ENCODE results near the gene FZD2. TPM values are rescaled to one million over a fixed set of nuclear protein-coding genes. Genes with fewer than 3 reads are reported as not detected.
A peak's percentile ranks its signal among the peaks of the same experiment; 100 is the strongest.

Gene FZD2
- total RNA-seq, 6 experiments from 2014 or later: 76.4 to 103 (median 92.8) TPM

- Mint-ChIP-seq H3K9me3 (no peaks in the 10 kb centered on the region), H3K27ac (no peak overlapping the region), H3K4me3 (no peak overlapping the region), H3K36me3 (ENCODE audit: low read depth) (no peaks in the 10 kb centered on the region), H3K27me3 (ENCODE audit: insufficient read depth) (peaks cover 2% of the 10 kb centered on the region; the same call in 1 of the 2 replicates), H3K4me1 (ENCODE audit: low read depth) (peaks cover 14% of the 10 kb centered on the region)
- no peak for DNase-seq
- TF ChIP-seq, protein P1, sequence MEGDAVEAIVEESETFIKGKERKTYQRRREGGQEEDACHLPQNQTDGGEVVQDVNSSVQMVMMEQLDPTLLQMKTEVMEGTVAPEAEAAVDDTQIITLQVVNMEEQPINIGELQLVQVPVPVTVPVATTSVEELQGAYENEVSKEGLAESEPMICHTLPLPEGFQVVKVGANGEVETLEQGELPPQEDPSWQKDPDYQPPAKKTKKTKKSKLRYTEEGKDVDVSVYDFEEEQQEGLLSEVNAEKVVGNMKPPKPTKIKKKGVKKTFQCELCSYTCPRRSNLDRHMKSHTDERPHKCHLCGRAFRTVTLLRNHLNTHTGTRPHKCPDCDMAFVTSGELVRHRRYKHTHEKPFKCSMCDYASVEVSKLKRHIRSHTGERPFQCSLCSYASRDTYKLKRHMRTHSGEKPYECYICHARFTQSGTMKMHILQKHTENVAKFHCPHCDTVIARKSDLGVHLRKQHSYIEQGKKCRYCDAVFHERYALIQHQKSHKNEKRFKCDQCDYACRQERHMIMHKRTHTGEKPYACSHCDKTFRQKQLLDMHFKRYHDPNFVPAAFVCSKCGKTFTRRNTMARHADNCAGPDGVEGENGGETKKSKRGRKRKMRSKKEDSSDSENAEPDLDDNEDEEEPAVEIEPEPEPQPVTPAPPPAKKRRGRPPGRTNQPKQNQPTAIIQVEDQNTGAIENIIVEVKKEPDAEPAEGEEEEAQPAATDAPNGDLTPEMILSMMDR (IDR thresholded peaks at IDR 0.05): no peak
Measured at GRCh38 chr17:44595216-44595775, 38.0 kb downstream of the FZD2 start.

DNA sequence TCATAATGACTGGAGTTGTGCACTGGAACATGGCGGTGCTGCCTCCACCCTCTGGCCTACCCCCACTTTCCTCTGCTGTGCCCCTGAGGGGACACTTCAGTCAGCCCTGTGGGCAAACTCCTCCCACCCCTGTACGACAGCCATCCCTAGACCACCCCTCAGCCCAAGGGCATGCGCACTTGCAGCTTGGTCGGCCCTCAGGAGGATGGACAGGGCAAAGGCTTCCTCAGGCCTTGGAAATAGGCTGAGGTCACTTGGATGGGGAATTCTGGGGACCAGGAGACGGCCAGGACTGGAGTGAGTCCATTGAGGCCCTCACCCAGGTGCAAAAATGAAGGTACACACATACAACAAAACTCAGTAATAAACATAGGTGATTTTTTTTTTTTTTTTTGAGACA, 41.0 kb downstream of the FZD2 start:
- DNase-seq: no peak
- Mint-ChIP-seq H3K4me3 (no peak overlapping the region), H3K4me1 (ENCODE audit: low read depth) (peaks cover 17% of the 10 kb centered on the region), H3K9me3 (no peaks in the 10 kb centered on the region), H3K27me3 (ENCODE audit: insufficient read depth) (peaks cover 2% of the 10 kb centered on the region; the same call in 1 of the 2 replicates), H3K27ac (no peak overlapping the region), H3K36me3 (ENCODE audit: low read depth) (no peaks in the 10 kb centered on the region)
- TF ChIP-seq, protein P1 (IDR thresholded peaks at IDR 0.05): no peak

DNA sequence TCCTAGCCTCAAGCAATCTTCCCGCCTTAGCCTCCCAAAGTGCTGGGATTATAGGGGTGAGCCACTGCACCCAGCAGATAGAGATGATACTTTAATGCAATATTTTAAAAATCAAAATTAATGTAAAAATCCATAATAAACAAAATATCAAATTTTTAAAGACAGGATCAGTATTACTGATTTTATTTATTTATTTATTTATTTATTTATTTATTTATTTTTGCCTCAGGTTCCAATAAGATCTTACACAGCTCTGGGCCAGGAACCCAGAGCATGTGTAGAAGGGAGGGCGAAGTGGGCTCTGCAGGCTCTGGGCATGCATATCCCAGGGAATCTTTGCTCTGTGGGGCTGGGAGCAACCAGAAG, 41.6 kb downstream of the FZD2 start:
- TF ChIP-seq, protein P1 (IDR thresholded peaks at IDR 0.05): no peak
- H3K36me3 Mint-ChIP-seq (ENCODE audit: low read depth): no peaks in the 10 kb centered on the region
- peak overlapping the region; percentile 62 for H3K27ac Mint-ChIP-seq
- H3K4me3 Mint-ChIP-seq: peak overlapping the region; percentile 12; the same call in 1 of the 2 replicates
- peaks cover 17% of the 10 kb centered on the region for H3K4me1 Mint-ChIP-seq (ENCODE audit: low read depth)
- DNase-seq: no peak
- H3K27me3 Mint-ChIP-seq (ENCODE audit: insufficient read depth): no peaks in the 10 kb centered on the region; the same call in 1 of the 2 replicates
- H3K9me3 Mint-ChIP-seq: no peaks in the 10 kb centered on the region

- TF ChIP-seq, protein P1 (IDR thresholded peaks at IDR 0.05): no peak
- Mint-ChIP-seq H3K27me3 (ENCODE audit: insufficient read depth) (no peaks in the 10 kb centered on the region), H3K4me1 (ENCODE audit: low read depth) (peaks cover 17% of the 10 kb centered on the region), H3K9me3 (no peaks in the 10 kb centered on the region), H3K27ac (peak overlapping the region; percentile 62), H3K36me3 (ENCODE audit: low read depth) (no peaks in the 10 kb centered on the region), H3K4me3 (peak overlapping the region; percentile 12; the same call in 1 of the 2 replicates)
- DNase-seq: peak; percentile 81
Measured at GRCh38 chr17:44599298-44600175, 42.3 kb downstream of the FZD2 start.

GRCh38 chr17:44601539-44601938, 44.3 kb downstream of the FZD2 start:
- H3K36me3 Mint-ChIP-seq (ENCODE audit: low read depth): no peaks in the 10 kb centered on the region
- peaks cover 17% of the 10 kb centered on the region for H3K4me1 Mint-ChIP-seq (ENCODE audit: low read depth)
- no peaks in the 10 kb centered on the region for H3K9me3 Mint-ChIP-seq
- TF ChIP-seq, protein P1 (IDR thresholded peaks at IDR 0.05): no peak
- no peak overlapping the region for H3K27ac Mint-ChIP-seq
- DNase-seq: no peak
- H3K4me3 Mint-ChIP-seq: no peak overlapping the region
- no peaks in the 10 kb centered on the region for H3K27me3 Mint-ChIP-seq (ENCODE audit: insufficient read depth)

Measured in HFFc6 (cell line).